Activated CD8-positive, alpha-beta memory T cell treated with anti-CD3 and anti-CD28 coated beads, Interleukin-2, amount 50 U/mL, for 1 hour (primary cell): Measurements from ENCODE around the gene VMAC.

Source experiments
- DNase-seq: peaks from one replicate; pipeline ENCODE4 v3.0.0-alpha.2; 2020; ENCODE audit errors: extremely low read depth

Gene VMAC

GRCh38 chr19:5905114-5905778, 574 bp downstream of the VMAC start:
- no peak for DNase-seq

GRCh38 chr19:5907241-5907640, 2.6 kb downstream of the VMAC start:
- DNase-seq: no peak

GRCh38 chr19:5908773-5909442, 4.2 kb downstream of the VMAC start:
- DNase-seq: no peak

GRCh38 chr19:5910638-5910907, 5.9 kb downstream of the VMAC start:
- no peak for DNase-seq

- DNase-seq: no peak
These were observed 6.7 kb downstream of the VMAC start for GRCh38 chr19:5911366-5911765.

GRCh38 chr19:5913739-5914357, 9.2 kb downstream of the VMAC start, which contains the start of gene CAPS:
CAPS (plus strand) TSS chr19:5914254; CDS start chr19:5914407, 153 bp downstream.
- DNase-seq: no peak

GRCh38 chr19:5914358-5914774, 9.7 kb downstream of the VMAC start:
- no peak for DNase-seq

- no peak for DNase-seq
These were observed 10.5 kb downstream of the VMAC start for GRCh38 chr19:5914946-5915781.

- no peak for DNase-seq
These were observed 11.1 kb downstream of the VMAC start for GRCh38 chr19:5915782-5916165.

GRCh38 chr19:5916181-5916708, 11.6 kb downstream of the VMAC start:
- DNase-seq: no peak

GRCh38 chr19:5917431-5918107, 12.9 kb downstream of the VMAC start:
- no peak for DNase-seq

GRCh38 chr19:5918463-5919079, 13.9 kb downstream of the VMAC start:
- DNase-seq: no peak

GRCh38 chr19:5921516-5922160, 17.0 kb downstream of the VMAC start:
- no peak for DNase-seq

- no peak for DNase-seq
These were observed 17.5 kb downstream of the VMAC start for GRCh38 chr19:5922161-5922545.

GRCh38 chr19:5923356-5923755, 18.7 kb downstream of the VMAC start:
- no peak for DNase-seq

GRCh38 chr19:5925830-5926427, 21.3 kb downstream of the VMAC start:
- DNase-seq: no peak

- DNase-seq: no peak
These were observed 22.2 kb downstream of the VMAC start for GRCh38 chr19:5926641-5927440.

GRCh38 chr19:5927441-5927821, 22.8 kb downstream of the VMAC start:
- no peak for DNase-seq

- DNase-seq: no peak
These were observed 24.5 kb downstream of the VMAC start for GRCh38 chr19:5929179-5929578.
